GM21786 (cell line): ENCODE data around the gene ADAMTS6.

Experiments
- ATAC-seq: cut with Tn5 transposase; IDR thresholded peaks from one replicate; pipeline ENCODE4 v1.9.1; 2021; ENCODE audit not compliant: unreplicated experiment

Gene ADAMTS6

GRCh38 chr5:65474130-65474711, 7.5 kb downstream of the ADAMTS6 start:
- ATAC-seq = no peak

GRCh38 chr5:65468633-65469032, 13.1 kb downstream of the ADAMTS6 start:
- no peak for ATAC-seq

GRCh38 chr5:65462139-65462705, 19.5 kb downstream of the ADAMTS6 start:
- ATAC-seq = no peak

GRCh38 chr5:65461490-65461889, 20.2 kb downstream of the ADAMTS6 start:
- no peak for ATAC-seq

- ATAC-seq = no peak
These were observed 21.7 kb downstream of the ADAMTS6 start for GRCh38 chr5:65459995-65460394.

- ATAC-seq = no peak
These were observed 26.7 kb downstream of the ADAMTS6 start for GRCh38 chr5:65455064-65455463.

GRCh38 chr5:65451436-65451835, 30.3 kb downstream of the ADAMTS6 start:
- no peak for ATAC-seq

GRCh38 chr5:65446682-65447081, 35.0 kb downstream of the ADAMTS6 start:
- ATAC-seq = no peak

- ATAC-seq = no peak
These were observed 39.9 kb downstream of the ADAMTS6 start for GRCh38 chr5:65441800-65442199.

GRCh38 chr5:65440456-65440855, 41.3 kb downstream of the ADAMTS6 start:
- no peak for ATAC-seq

- ATAC-seq = no peak
These were observed 47.6 kb downstream of the ADAMTS6 start for GRCh38 chr5:65434122-65434521.

GRCh38 chr5:65426656-65427055, 55.1 kb downstream of the ADAMTS6 start:
- ATAC-seq = no peak

- no peak for ATAC-seq
These were observed 58.1 kb downstream of the ADAMTS6 start for GRCh38 chr5:65423623-65424022.

- no peak for ATAC-seq
These were observed 63.1 kb downstream of the ADAMTS6 start for GRCh38 chr5:65418661-65419060.

GRCh38 chr5:65413822-65414221, 67.9 kb downstream of the ADAMTS6 start:
- no peak for ATAC-seq

GRCh38 chr5:65412842-65413241, 68.9 kb downstream of the ADAMTS6 start:
- ATAC-seq = no peak

- ATAC-seq = no peak
These were observed 70.4 kb downstream of the ADAMTS6 start for GRCh38 chr5:65411356-65411755.

GRCh38 chr5:65395526-65396155, 86.1 kb downstream of the ADAMTS6 start:
- no peak for ATAC-seq

GRCh38 chr5:65394087-65394486, 87.6 kb downstream of the ADAMTS6 start:
- ATAC-seq = no peak

GRCh38 chr5:65391591-65391990, 90.1 kb downstream of the ADAMTS6 start:
- ATAC-seq = no peak

GRCh38 chr5:65390208-65390607, 91.5 kb downstream of the ADAMTS6 start:
- no peak for ATAC-seq

GRCh38 chr5:65383859-65384258, 97.9 kb downstream of the ADAMTS6 start:
- no peak for ATAC-seq

GRCh38 chr5:65382582-65382981, 99.1 kb downstream of the ADAMTS6 start:
- no peak for ATAC-seq
